22Rv1 (cell line): ENCODE results near the gene UMOD.

ENCODE experiments used
- H3K27ac ChIP-seq: fragments of 450-650 bp; 2 replicates; pipeline ENCODE4 v1.5.1; 2017
- ZFX ChIP-seq: fragments of 450-650 bp; IDR thresholded peaks from 2 replicates; pipeline ENCODE4 v1.6.1; 2017; ENCODE audit warnings: antibody characterized with exemption, borderline replicate concordance
- TF ChIP-seq, protein P1 (sequence below): fragments of 450-650 bp; IDR thresholded peaks from 2 replicates; pipeline ENCODE4 v1.5.1; 2017; ENCODE audit warnings: mild to moderate bottlenecking

Gene UMOD

GRCh38 chr16:20352615-20353014 is at the start of gene UMOD:
TSS of gene UMOD (minus strand) at chr16:20352715. CDS start at chr16:20350737, 1,978 bp downstream.
- TF ChIP-seq, protein P1, sequence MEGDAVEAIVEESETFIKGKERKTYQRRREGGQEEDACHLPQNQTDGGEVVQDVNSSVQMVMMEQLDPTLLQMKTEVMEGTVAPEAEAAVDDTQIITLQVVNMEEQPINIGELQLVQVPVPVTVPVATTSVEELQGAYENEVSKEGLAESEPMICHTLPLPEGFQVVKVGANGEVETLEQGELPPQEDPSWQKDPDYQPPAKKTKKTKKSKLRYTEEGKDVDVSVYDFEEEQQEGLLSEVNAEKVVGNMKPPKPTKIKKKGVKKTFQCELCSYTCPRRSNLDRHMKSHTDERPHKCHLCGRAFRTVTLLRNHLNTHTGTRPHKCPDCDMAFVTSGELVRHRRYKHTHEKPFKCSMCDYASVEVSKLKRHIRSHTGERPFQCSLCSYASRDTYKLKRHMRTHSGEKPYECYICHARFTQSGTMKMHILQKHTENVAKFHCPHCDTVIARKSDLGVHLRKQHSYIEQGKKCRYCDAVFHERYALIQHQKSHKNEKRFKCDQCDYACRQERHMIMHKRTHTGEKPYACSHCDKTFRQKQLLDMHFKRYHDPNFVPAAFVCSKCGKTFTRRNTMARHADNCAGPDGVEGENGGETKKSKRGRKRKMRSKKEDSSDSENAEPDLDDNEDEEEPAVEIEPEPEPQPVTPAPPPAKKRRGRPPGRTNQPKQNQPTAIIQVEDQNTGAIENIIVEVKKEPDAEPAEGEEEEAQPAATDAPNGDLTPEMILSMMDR, result no peak
- no peak for TF ChIP-seq ZFX
- H3K27ac ChIP-seq, result no peak within 1 kb of the TSS

- no peak overlapping the region for H3K27ac ChIP-seq
- no peak for TF ChIP-seq ZFX
- TF ChIP-seq, protein P1, result no peak
These were observed 49.0 kb upstream of the UMOD start for GRCh38 chr16:20401475-20402016.

DNA sequence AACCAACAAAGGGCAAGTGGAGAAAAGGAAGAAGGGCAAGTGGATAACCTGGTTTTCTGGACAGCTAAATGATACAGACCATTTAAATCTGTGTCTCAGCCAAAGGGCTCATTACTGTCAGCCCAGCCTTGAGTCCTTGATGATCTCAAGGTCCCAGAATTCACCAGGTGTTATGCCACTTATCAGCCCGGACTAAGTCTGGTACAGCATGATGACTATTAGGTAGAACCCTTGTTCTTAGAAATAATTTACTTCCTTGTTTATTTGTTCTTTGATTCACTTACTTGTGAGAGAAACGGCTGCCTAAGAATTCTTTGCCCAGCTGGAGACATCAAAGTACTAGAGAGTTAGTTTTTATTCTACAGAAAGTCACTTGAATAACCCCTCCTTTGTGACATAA is 48.6 kb upstream of the UMOD start:
- no peak overlapping the region for H3K27ac ChIP-seq
- no peak for TF ChIP-seq ZFX
- TF ChIP-seq, protein P1, result no peak

GRCh38 chr16:20399185-20399584 is 46.7 kb upstream of the UMOD start:
- H3K27ac ChIP-seq, result no peak overlapping the region
- TF ChIP-seq, protein P1, result no peak
- no peak for TF ChIP-seq ZFX

GRCh38 chr16:20398603-20399002 is 46.1 kb upstream of the UMOD start:
- TF ChIP-seq, protein P1, result no peak
- TF ChIP-seq ZFX, result no peak
- no peak overlapping the region for H3K27ac ChIP-seq

DNA sequence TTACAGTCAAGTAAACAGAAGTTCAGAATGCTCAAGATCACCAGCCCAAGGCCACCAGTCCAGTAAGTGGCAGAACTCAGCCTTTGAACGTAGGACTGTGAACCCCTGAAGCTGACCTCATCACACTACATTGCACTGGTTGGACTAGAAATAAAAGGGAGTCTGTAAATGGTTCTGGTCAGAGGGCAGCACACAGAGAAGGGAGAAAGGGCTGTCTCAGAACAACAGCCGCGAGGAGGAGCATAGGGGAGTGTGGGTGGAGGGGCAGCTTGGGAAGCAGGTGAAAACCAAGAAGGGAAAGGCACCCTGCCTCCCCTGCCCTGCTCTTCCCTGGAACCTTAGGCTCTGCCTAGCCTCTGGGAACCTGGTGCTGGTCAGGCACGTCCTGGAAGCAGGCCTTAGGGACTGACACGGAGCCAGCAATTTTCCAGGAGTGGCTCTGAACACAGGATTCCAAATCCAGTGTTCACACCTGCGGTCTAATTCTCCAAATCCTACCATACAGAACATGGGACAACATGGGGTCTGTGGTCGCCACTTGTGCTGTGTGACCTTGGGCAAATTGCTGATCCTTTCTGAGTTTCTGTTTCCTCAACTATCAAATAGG is 45.1 kb upstream of the UMOD start:
- TF ChIP-seq ZFX, result no peak
- TF ChIP-seq, protein P1, result no peak
- H3K27ac ChIP-seq, result no peak overlapping the region

- TF ChIP-seq, protein P1, result no peak
- TF ChIP-seq ZFX, result no peak
These were observed 44.4 kb upstream of the UMOD start for GRCh38 chr16:20396846-20397467.

More at GRCh38 chr16:20396846-20397467, 44.4 kb upstream of the UMOD start:
- H3K27ac ChIP-seq, result no peak overlapping the region
